H9 (cell line): ENCODE results near the gene FGF6. TPM values are rescaled to one million over a fixed set of nuclear protein-coding genes. Genes with fewer than 3 reads are reported as not detected.

ENCODE experiments used
- DNase-seq: peaks from one replicate; pipeline ENCODE4 v3.0.0-alpha.2; 2017
- H2AFZ ChIP-seq: one replicate; pipeline ENCODE4 v1.6.1; 2013; ENCODE audit warnings: mild to moderate bottlenecking, low read length, control low read depth, moderate library complexity
- H2AK5ac ChIP-seq: 2 replicates; pipeline ENCODE4 v1.6.1; 2013; ENCODE audit warnings: low read length, control low read depth, mixed read lengths; ENCODE audit not compliant: insufficient read length
- H2BK120ac ChIP-seq: one replicate; pipeline ENCODE4 v1.6.1; 2013; ENCODE audit warnings: low read depth, mild to moderate bottlenecking, low read length, control low read depth, inconsistent platforms; ENCODE audit not compliant: poor library complexity, severe bottlenecking
- H2BK12ac ChIP-seq: 2 replicates; pipeline ENCODE4 v1.6.1; 2013; ENCODE audit warnings: low read length, control low read depth, mixed read lengths, low read depth; ENCODE audit not compliant: insufficient read length
- H2BK15ac ChIP-seq: 2 replicates; pipeline ENCODE4 v1.6.1; 2013; ENCODE audit warnings: low read depth, low read length, control low read depth
- H2BK20ac ChIP-seq: one replicate; pipeline ENCODE4 v1.6.1; 2013; ENCODE audit warnings: low read depth, mild to moderate bottlenecking, low read length, control low read depth, inconsistent platforms; ENCODE audit not compliant: poor library complexity, severe bottlenecking
- H2BK5ac ChIP-seq: 2 replicates; pipeline ENCODE4 v1.6.1; 2013; ENCODE audit warnings: low read length, control low read depth, mixed read lengths; ENCODE audit not compliant: insufficient read length
- H3K14ac ChIP-seq: 2 replicates; pipeline ENCODE4 v1.6.1; 2013; ENCODE audit warnings: low read length, control low read depth; ENCODE audit not compliant: insufficient read depth
- H3K18ac ChIP-seq: 2 replicates; pipeline ENCODE4 v1.6.1; 2013; ENCODE audit warnings: low read depth, mild to moderate bottlenecking, mixed read lengths, low read length, control low read depth; ENCODE audit not compliant: insufficient read length
- H3K23ac ChIP-seq: 2 replicates; pipeline ENCODE4 v1.6.1; 2013; ENCODE audit warnings: low read length, control low read depth, mixed read lengths, low read depth; ENCODE audit not compliant: insufficient read length
- H3K23me2 ChIP-seq: 2 replicates; pipeline ENCODE4 v1.6.1; 2013; ENCODE audit warnings: low read depth, mild to moderate bottlenecking, mixed read lengths, low read length, control low read depth; ENCODE audit not compliant: insufficient read length, poor library complexity, severe bottlenecking
- H3K27ac ChIP-seq: 2 replicates; pipeline ENCODE4 v1.5.1; 2013; ENCODE audit warnings: low read length, control low read depth, mixed read lengths, low read depth; ENCODE audit not compliant: insufficient read length
- H3K27me3 ChIP-seq: 2 replicates; pipeline ENCODE4 v1.6.1; 2013; ENCODE audit warnings: low read length, control low read depth, inconsistent platforms; ENCODE audit not compliant: insufficient read depth
- H3K4ac ChIP-seq: 2 replicates; pipeline ENCODE4 v1.6.1; 2013; ENCODE audit warnings: low read depth, mild to moderate bottlenecking, control low read depth, inconsistent platforms, low read length, moderate library complexity
- H3K4me1 ChIP-seq: 2 replicates; pipeline ENCODE4 v1.6.1; 2013; ENCODE audit warnings: low read length, control low read depth, inconsistent platforms; ENCODE audit not compliant: insufficient read depth
- H3K4me2 ChIP-seq: 2 replicates; pipeline ENCODE4 v1.6.1; 2013; ENCODE audit warnings: low read length, control low read depth, mixed read lengths; ENCODE audit not compliant: insufficient read length, insufficient read depth
- H3K56ac ChIP-seq: 2 replicates; pipeline ENCODE4 v1.6.1; 2013; ENCODE audit warnings: low read depth, mild to moderate bottlenecking, mixed read lengths, low read length, control low read depth; ENCODE audit not compliant: insufficient read length
- H3K79me1 ChIP-seq: 2 replicates; pipeline ENCODE4 v1.6.1; 2013; ENCODE audit warnings: low read depth, mild to moderate bottlenecking, moderate library complexity, low read length, control low read depth, inconsistent platforms; ENCODE audit not compliant: insufficient read depth, poor library complexity, severe bottlenecking
- H3K79me2 ChIP-seq: 2 replicates; pipeline ENCODE4 v1.6.1; 2013; ENCODE audit warnings: low read length, control low read depth, inconsistent platforms; ENCODE audit not compliant: insufficient read depth
- H3K9ac ChIP-seq: 2 replicates; pipeline ENCODE4 v1.6.1; 2013; ENCODE audit warnings: low read length, control low read depth, mixed read lengths; ENCODE audit not compliant: insufficient read length; ENCODE audit errors: extremely low read depth
- H3K9me3 ChIP-seq: one replicate; pipeline ENCODE4 v1.6.1; 2013; ENCODE audit warnings: low read depth, low read length, inconsistent platforms; ENCODE audit not compliant: control insufficient read depth
- H3T11ph ChIP-seq: one replicate; pipeline ENCODE4 v1.6.1; 2013; ENCODE audit warnings: mild to moderate bottlenecking, low read length, control low read depth, inconsistent platforms
- H4K20me1 ChIP-seq: one replicate; pipeline ENCODE4 v1.6.1; 2013; ENCODE audit not compliant: control insufficient read depth, insufficient read length, insufficient read depth
- H4K5ac ChIP-seq: 2 replicates; pipeline ENCODE4 v1.6.1; 2013; ENCODE audit warnings: low read depth, mild to moderate bottlenecking, mixed read lengths, low read length, control low read depth; ENCODE audit not compliant: insufficient read length
- H4K8ac ChIP-seq: replicated peaks from 2 replicates; pipeline ENCODE4 v1.6.1; 2013; ENCODE audit warnings: low read length, control low read depth, mixed read lengths, low read depth; ENCODE audit not compliant: insufficient read length
- H4K91ac ChIP-seq: 2 replicates; pipeline ENCODE4 v1.6.1; 2013; ENCODE audit warnings: low read depth, mild to moderate bottlenecking, moderate library complexity, mixed read lengths, low read length, control low read depth; ENCODE audit not compliant: insufficient read length
- H3K27ac Mint-ChIP-seq, 3 experiments: 2 replicates in 2 of 3; 3 replicates in 1 of 3; pipeline ENCODE4 v1.8.0; 2020 to 2021; ENCODE audit warnings: mixed read lengths in 3 of 3, mild to moderate bottlenecking in 1 of 3, moderate library complexity in 1 of 3
- H3K27me3 Mint-ChIP-seq: 2 replicates; pipeline ENCODE4 v1.8.0; 2021; ENCODE audit warnings: low read depth, mild to moderate bottlenecking, moderate library complexity, mixed read lengths
- H3K36me3 Mint-ChIP-seq, 3 experiments: 2 replicates in 2 of 3; 3 replicates in 1 of 3; pipeline ENCODE4 v1.8.0; 2020 to 2021; ENCODE audit warnings: low read depth in 3 of 3, mixed read lengths in 3 of 3; ENCODE audit not compliant: insufficient read depth in 1 of 3
- H3K4me1 Mint-ChIP-seq, 2 experiments: 2 replicates each; pipeline ENCODE4 v1.8.0; 2020; ENCODE audit warnings: mixed read lengths in 2 of 2
- H3K4me3 Mint-ChIP-seq, 2 experiments: 2 replicates in 1 of 2; 3 replicates in 1 of 2; pipeline ENCODE4 v1.8.0; 2020 to 2021; ENCODE audit warnings: mild to moderate bottlenecking in 2 of 2, mixed read lengths in 2 of 2, moderate library complexity in 1 of 2
- H3K9me3 Mint-ChIP-seq, 2 experiments: 2 replicates in 1 of 2; 3 replicates in 1 of 2; pipeline ENCODE4 v1.8.0; 2020; ENCODE audit warnings: mild to moderate bottlenecking in 2 of 2, mixed read lengths in 2 of 2, moderate library complexity in 1 of 2
- CTCF ChIP-seq: fragments of 200-600 bp; sonication (generic); conservative IDR thresholded peaks from 3 replicates; pipeline ENCODE4 v1.8.0; 2021; ENCODE audit warnings: antibody characterized with exemption, mild to moderate bottlenecking
- WGBS: extraction: QIAGEN DNeasy Blood & Tissue Kit; methylation state at CpG from one replicate; pipeline ENCODE4 v1.1.7; 2013; ENCODE audit warnings: missing lambda C conversion rate, low lambda C conversion rate, mixed read lengths; ENCODE audit not compliant: insufficient read length; ENCODE audit errors: extremely low coverage; 5-methylcytosine and 5-hydroxymethylcytosine counted together
- total RNA-seq: library from RNA; stranded (reverse); gene quantifications from 2 replicates; pipeline ENCODE4 v1.2.1, GENCODE V29; 2021

FGF6 gene
- total RNA-seq, 1 experiment from 2014 or later, result not detected

- no CpG with 5 or more reads among the region's 6 CpGs for WGBS
- no peaks in the 10 kb centered on the region for H3K79me2 ChIP-seq
- Mint-ChIP-seq H3K36me3 (no peaks in the 10 kb centered on the region), H3K4me3 (no peak overlapping the region), H3K27me3 (no peaks in the 10 kb centered on the region; the same call in 1 of the 2 replicates), H3K4me1 (peaks cover 2% of the 10 kb centered on the region in 2 experiments; a peak in 3 of 4 replicates), H3K9me3 (no peaks in the 10 kb centered on the region), H3K27ac (no peak overlapping the region)
- no peak overlapping the region for H2BK20ac ChIP-seq
- H3K79me1 ChIP-seq, result no peaks in the 10 kb centered on the region
- H3K27ac ChIP-seq, result no peak overlapping the region
- no peaks in the 10 kb centered on the region for H3K9me3 ChIP-seq
- no peak overlapping the region for H3K9ac ChIP-seq
- H3K23me2 ChIP-seq, result no peaks in the 10 kb centered on the region
- no peak overlapping the region for H3K14ac ChIP-seq
- no peak overlapping the region for H3K18ac ChIP-seq
- H3K23ac ChIP-seq, result no peak overlapping the region
- TF ChIP-seq CTCF, result no peak
- no peak for DNase-seq
- no peaks in the 10 kb centered on the region for H4K20me1 ChIP-seq
- H2BK15ac ChIP-seq, result no peak overlapping the region
- H3K4ac ChIP-seq, result no peak overlapping the region
- no peaks in the 10 kb centered on the region for H3K27me3 ChIP-seq
- H4K91ac ChIP-seq, result no peak overlapping the region
- H2BK5ac ChIP-seq, result no peak overlapping the region
- H2AK5ac ChIP-seq, result no peak overlapping the region
- no peak overlapping the region for H3T11ph ChIP-seq
- no peak overlapping the region for H4K8ac ChIP-seq
- no peak overlapping the region for H2BK120ac ChIP-seq
- no peak overlapping the region for H3K4me2 ChIP-seq
- H3K4me1 ChIP-seq, result no peaks in the 10 kb centered on the region
- H2AFZ ChIP-seq, result no peak overlapping the region
- no peak overlapping the region for H4K5ac ChIP-seq
- no peak overlapping the region for H2BK12ac ChIP-seq
- no peak overlapping the region for H3K56ac ChIP-seq
These were observed 21.2 kb downstream of the FGF6 start for GRCh38 chr12:4424422-4424821.
